SK-N-SH (cell line): ENCODE measurements around the gene AMFR. TPM values are rescaled to one million over a fixed set of nuclear protein-coding genes. Genes with fewer than 3 reads are reported as not detected.

Source experiments
- CTCF ChIA-PET: fragments of 300-600, 350-600 bp; formaldehyde crosslinking; extraction: SDS; loops from one replicate; lab custom pipeline; 2021; lab: Yijun Ruan, JAX
- POLR2A ChIA-PET: fragments of 350-600 bp; sonication (Branson Sonifier 250); formaldehyde crosslinking; extraction: SDS; loops from one replicate; lab custom pipeline; 2020; ENCODE audit warnings: antibody characterized with exemption, inconsistent platforms; lab: Yijun Ruan, JAX
- DNase-seq: peaks from one replicate; pipeline ENCODE4 v3.0.0; 2012
- H2AFZ ChIP-seq: fragments of 200-600 bp; sonication (generic); 2 replicates; pipeline ENCODE4 v1.8.1; 2016; ENCODE audit warnings: antibody characterized with exemption, mild to moderate bottlenecking, low read depth
- H3F3A ChIP-seq: fragments of 200-600 bp; sonication (generic); replicated peaks from 2 replicates; pipeline ENCODE3; 2016; ENCODE audit warnings: antibody characterized with exemption, mild to moderate bottlenecking; ENCODE audit not compliant: insufficient read depth
- H3K27ac ChIP-seq, 2 experiments: fragments of 200-500 bp in 1 of 2; fragments of 200-600 bp in 1 of 2; sonication (Bioruptor generic) in 1 of 2; sonication (generic), shearing (Covaris generic) in 1 of 2; 2 replicates each; pipeline versions ENCODE4 v1.5.1 to v1.6.1; 2014 to 2016; ENCODE audit warnings: low read depth in 2 of 2, inconsistent platforms in 1 of 2, low read length in 1 of 2, mild to moderate bottlenecking in 1 of 2, mixed read lengths in 1 of 2
- H3K27me3 ChIP-seq: fragments of 200-600 bp; sonication (generic), shearing (Covaris generic); 2 replicates; pipeline ENCODE4 v1.6.1; 2016; ENCODE audit warnings: mixed run types; ENCODE audit not compliant: insufficient read depth
- H3K36me3 ChIP-seq, 2 experiments: fragments of 200-500 bp in 1 of 2; fragments of 200-600 bp in 1 of 2; sonication (Bioruptor generic) in 1 of 2; sonication (generic) in 1 of 2; replicated peaks in 1 of 2; 2 replicates each; pipeline versions ENCODE3 to v1.5.1; 2014 to 2016; ENCODE audit warnings: low read length in 1 of 2, mild to moderate bottlenecking in 1 of 2; ENCODE audit not compliant: insufficient read depth in 2 of 2, control insufficient read depth in 1 of 2
- H3K4me1 ChIP-seq, 2 experiments: fragments of 200-500 bp in 1 of 2; fragments of 200-600 bp in 1 of 2; sonication (Bioruptor generic) in 1 of 2; sonication (generic), shearing (Covaris generic) in 1 of 2; 2 replicates each; pipeline versions ENCODE4 v1.5.1 to v1.6.1; 2014 to 2016; ENCODE audit warnings: low read depth in 1 of 2, low read length in 1 of 2, mixed run types in 1 of 2; ENCODE audit not compliant: insufficient read depth in 2 of 2, control insufficient read depth in 1 of 2
- H3K4me2 ChIP-seq: fragments of 200-600 bp; sonication (generic), shearing (Covaris generic); 2 replicates; pipeline ENCODE4 v1.6.1; 2017; ENCODE audit warnings: mixed run types
- H3K4me3 ChIP-seq, 2 experiments: fragments of 200-500 bp in 1 of 2; fragments of 200-600 bp in 1 of 2; sonication (Bioruptor generic) in 1 of 2; sonication (generic), shearing (Covaris generic) in 1 of 2; 2 replicates each; pipeline versions ENCODE4 v1.5.1 to v1.8.1; 2014 to 2016; ENCODE audit warnings: low read depth in 2 of 2, inconsistent platforms in 1 of 2, low read length in 1 of 2, mild to moderate bottlenecking in 1 of 2, mixed read lengths in 1 of 2, moderate library complexity in 1 of 2
- H3K79me2 ChIP-seq: fragments of 200-600 bp; sonication (generic); 2 replicates; pipeline ENCODE4 v1.8.1; 2017; ENCODE audit warnings: mild to moderate bottlenecking; ENCODE audit not compliant: insufficient read depth
- H3K9ac ChIP-seq: fragments of 200-600 bp; sonication (generic); 2 replicates; pipeline ENCODE4 v1.6.1; 2017; ENCODE audit warnings: mixed run types
- H3K9me2 ChIP-seq: fragments of 200-600 bp; sonication (generic); 2 replicates; pipeline ENCODE4 v1.6.1; 2017; ENCODE audit warnings: mixed run types
- H3K9me3 ChIP-seq: fragments of 200-600 bp; sonication (generic); 2 replicates; pipeline ENCODE4 v1.6.1; 2017; ENCODE audit warnings: mixed run types, mild to moderate bottlenecking, moderate library complexity
- H4K20me1 ChIP-seq: fragments of 200-600 bp; sonication (generic); 2 replicates; pipeline ENCODE4 v1.6.1; 2017; ENCODE audit warnings: mild to moderate bottlenecking, mixed run types; ENCODE audit not compliant: insufficient read depth
- CHD2 ChIP-seq: fragments of 150-350 bp; IDR thresholded peaks from 2 replicates; pipeline ENCODE4 v1.6.1; 2018; ENCODE audit warnings: low read length; ENCODE audit not compliant: partially characterized antibody
- CTCF ChIP-seq: fragments of 200-600 bp; sonication (generic); IDR thresholded peaks from 2 replicates; pipeline ENCODE4 v1.6.1; 2017; ENCODE audit warnings: antibody characterized with exemption, mild to moderate bottlenecking, moderate library complexity
- EP300 ChIP-seq, 2 experiments: IDR thresholded peaks; 2 replicates each; pipeline versions ENCODE4 v1.4.0 to v1.6.1; 2012; ENCODE audit warnings: borderline replicate concordance in 1 of 2, low read depth in 1 of 2, low read length in 1 of 2
- FOSL2 ChIP-seq: IDR thresholded peaks from 2 replicates; pipeline ENCODE4 v1.4.0; 2012; ENCODE audit warnings: low read depth, mild to moderate bottlenecking, moderate library complexity, borderline replicate concordance
- GATA2 ChIP-seq: sonication (generic); formaldehyde crosslinking; IDR thresholded peaks from 2 replicates; pipeline ENCODE4 v1.5.0; 2020; ENCODE audit warnings: mild to moderate bottlenecking, missing genetic modification reagents
- MEF2A ChIP-seq: IDR thresholded peaks from 2 replicates; pipeline ENCODE4 v1.4.0; 2012; ENCODE audit warnings: low read depth, borderline replicate concordance
- MXI1 ChIP-seq: IDR thresholded peaks from 2 replicates; pipeline ENCODE4 v1.6.1; 2012; ENCODE audit warnings: mild to moderate bottlenecking, low read depth, low read length, improper control_type of control experiment
- NFIC ChIP-seq: IDR thresholded peaks from 2 replicates; pipeline ENCODE4 v1.4.0; 2012; ENCODE audit warnings: borderline replicate concordance
- PBX3 ChIP-seq: IDR thresholded peaks from 2 replicates; pipeline ENCODE4; 2012
- RAD21 ChIP-seq: IDR thresholded peaks from 2 replicates; pipeline ENCODE4 v1.6.1; 2012; ENCODE audit warnings: mild to moderate bottlenecking, low read length
- RCOR1 ChIP-seq: fragments of 150-350 bp; IDR thresholded peaks from 2 replicates; pipeline ENCODE4 v1.6.1; 2017; ENCODE audit warnings: antibody characterized with exemption, low read length
- RFX5 ChIP-seq: IDR thresholded peaks from 2 replicates; pipeline ENCODE4 v1.6.1; 2012; ENCODE audit warnings: mild to moderate bottlenecking, improper control_type of control experiment, low read length
- SIN3A ChIP-seq: IDR thresholded peaks from 2 replicates; pipeline ENCODE4 v1.6.1; 2012; ENCODE audit warnings: low read depth, mild to moderate bottlenecking, low read length, moderate library complexity, borderline replicate concordance
- SMC3 ChIP-seq: IDR thresholded peaks from 2 replicates; pipeline ENCODE4 v1.6.1; 2012; ENCODE audit warnings: low read depth, low read length, improper control_type of control experiment
- USF1 ChIP-seq: IDR thresholded peaks from 2 replicates; pipeline ENCODE4 v1.4.0; 2012; ENCODE audit warnings: low read depth, borderline replicate concordance
- USF2 ChIP-seq: fragments of 150-350 bp; IDR thresholded peaks from 2 replicates; pipeline ENCODE4 v1.6.1; 2017; ENCODE audit warnings: antibody characterized with exemption, low read length, low read depth, borderline replicate concordance
- YY1 ChIP-seq: IDR thresholded peaks from 2 replicates; pipeline ENCODE4 v1.4.0; 2012; ENCODE audit warnings: low read depth, mild to moderate bottlenecking
- ZBTB33 ChIP-seq: IDR thresholded peaks from 2 replicates; pipeline ENCODE4 v1.4.0; 2012; ENCODE audit warnings: low read depth, borderline replicate concordance
- WGBS: methylation state at CpG from one replicate; pipeline ENCODE4 v1.1.6; 2017; ENCODE audit warnings: low lambda C conversion rate; 5-methylcytosine and 5-hydroxymethylcytosine counted together
- polyA plus RNA-seq, 3 experiments: library from polyadenylated mRNA; depleted of rRNA; stranded (reverse); fragments of >200 nt; gene quantifications; 2 replicates each; pipeline ENCODE4 v1.2.3, GENCODE V29; 2012

The AMFR gene
- polyA plus RNA-seq, 1 of the 3 experiments (the other 2 are of a cell fraction): 65.3 TPM

- 74% methylated on average over 8 of the region's 11 CpGs for WGBS
- CTCF ChIA-PET: interaction anchor here (3.2 kb wide), 1 partner anchor 19 kb away, joined by 14 read pairs; no protein-coding TSS in a partner anchor
- TF ChIP-seq RAD21 (no peak), USF1 (no peak), PBX3 (no peak), MEF2A (no peak), MXI1 (no peak)
- TF ChIP-seq, all 33 proteins: peak for 0
- H2AFZ ChIP-seq: no peak overlapping the region
- H3K9ac ChIP-seq: no peak overlapping the region
- no peak overlapping the region for H3K27ac ChIP-seq
- no peaks in the 10 kb centered on the region for H4K20me1 ChIP-seq
- no peak for DNase-seq
- H3F3A ChIP-seq: no peaks in the 10 kb centered on the region
- POLR2A ChIA-PET: no interaction called here
- H3K4me1 ChIP-seq: peaks cover 0 to 11% of the 10 kb centered on the region in 2 experiments; a peak in 1 of 4 replicates
- H3K4me3 ChIP-seq: no peak overlapping the region
- no peaks in the 10 kb centered on the region for H3K79me2 ChIP-seq
- no peaks in the 10 kb centered on the region for H3K9me2 ChIP-seq
- H3K9me3 ChIP-seq: no peaks in the 10 kb centered on the region
- H3K4me2 ChIP-seq: no peak overlapping the region
- H3K36me3 ChIP-seq: no peaks in the 10 kb centered on the region
- no peaks in the 10 kb centered on the region for H3K27me3 ChIP-seq
Observed at GRCh38 chr16:56337131-56337857, 88.1 kb downstream of the AMFR start.

GRCh38 chr16:56336711-56337110 is 88.6 kb downstream of the AMFR start:
- Histone ChIP-seq H3K27me3 (no peaks in the 10 kb centered on the region), H3K79me2 (no peaks in the 10 kb centered on the region), H3K4me1 (peaks cover 0 to 5% of the 10 kb centered on the region in 2 experiments; a peak in 1 of 4 replicates), H4K20me1 (no peaks in the 10 kb centered on the region), H2AFZ (no peak overlapping the region), H3K4me3 (no peak overlapping the region), H3K36me3 (no peaks in the 10 kb centered on the region), H3K27ac (no peak overlapping the region), H3K9ac (no peak overlapping the region), H3F3A (no peaks in the 10 kb centered on the region), H3K9me2 (no peaks in the 10 kb centered on the region), H3K4me2 (no peak overlapping the region), H3K9me3 (no peaks in the 10 kb centered on the region)
- POLR2A ChIA-PET: no interaction called here
- DNase-seq: no peak
- CTCF ChIA-PET: no interaction called here
- WGBS: 75% methylated on average over 15 of the region's 21 CpGs
- TF ChIP-seq YY1 (no peak), MEF2A (no peak), SIN3A (no peak), MXI1 (no peak), PBX3 (no peak), NFIC (no peak), CTCF (no peak), GATA2 (no peak), EP300 (IDR thresholded peaks at IDR 0.05; ENCODE audit: borderline replicate concordance in 1 of 2, low read depth in 1 of 2, low read length in 1 of 2) (no peak), RFX5 (no peak), ZBTB33 (no peak), CHD2 (no peak), RCOR1 (no peak), SMC3 (no peak), USF2 (no peak), FOSL2 (no peak)
